HepG2 (cell line): ENCODE results near the gene CACNA1H. TPM values are rescaled to one million over a fixed set of nuclear protein-coding genes. Genes with fewer than 3 reads are reported as not detected.

Experiments used
- AFF4 ChIP-seq: sonication (generic); formaldehyde crosslinking; IDR thresholded peaks from 2 replicates; pipeline ENCODE4 v1.4.0; 2020; ENCODE audit warnings: missing genetic modification reagents
- NBN ChIP-seq: fragments of 450-650 bp; conservative IDR thresholded peaks from 2 replicates; pipeline ENCODE4 v1.6.1; 2017
- NFAT5 ChIP-seq: sonication (generic); formaldehyde crosslinking; IDR thresholded peaks from 2 replicates; pipeline ENCODE4 v1.4.0; 2020; ENCODE audit warnings: missing genetic modification reagents
- NR2F1 ChIP-seq, 2 experiments: fragments of 450-650 bp in 1 of 2; formaldehyde crosslinking in 1 of 2; IDR thresholded peaks; 2 replicates each; pipeline versions ENCODE4 v1.5.0 to v1.6.1; 2016 to 2020; ENCODE audit warnings: mild to moderate bottlenecking in 1 of 2, missing compliant biosample characterization in 1 of 2, missing genetic modification reagents in 1 of 2, moderate library complexity in 1 of 2
- RFX1 ChIP-seq: fragments of 450-650 bp; IDR thresholded peaks from 2 replicates; pipeline ENCODE4 v1.6.1; 2017
- SAP130 ChIP-seq: IDR thresholded peaks from 2 replicates; pipeline ENCODE4 v1.6.1; 2016; ENCODE audit warnings: low read depth
- SRF ChIP-seq: IDR thresholded peaks from 2 replicates; pipeline ENCODE4 v1.6.1; 2011; ENCODE audit warnings: mild to moderate bottlenecking, low read depth, low read length, moderate library complexity
- THYN1 ChIP-seq: sonication (generic); formaldehyde crosslinking; IDR thresholded peaks from 2 replicates; pipeline ENCODE4 v1.8.1; 2023; ENCODE audit warnings: low read depth, mild to moderate bottlenecking, moderate library complexity, missing genetic modification reagents, borderline replicate concordance
- ZBTB42 ChIP-seq: sonication (generic); formaldehyde crosslinking; IDR thresholded peaks from 2 replicates; pipeline ENCODE4 v1.5.0; 2020; ENCODE audit warnings: mild to moderate bottlenecking, missing genetic modification reagents
- ZNF234 ChIP-seq: sonication (generic); formaldehyde crosslinking; conservative IDR thresholded peaks from 2 replicates; pipeline ENCODE4 v1.5.1; 2020; ENCODE audit warnings: mild to moderate bottlenecking, missing genetic modification reagents
- ZNF30 ChIP-seq: sonication (generic); formaldehyde crosslinking; IDR thresholded peaks from 2 replicates; pipeline ENCODE4 v1.5.0; 2020; ENCODE audit warnings: mild to moderate bottlenecking, missing genetic modification reagents
- polyA plus RNA-seq, 8 experiments: library from polyadenylated mRNA; depleted of rRNA in 3 of 8; stranded (reverse) in 7 of 8; unstranded in 1 of 8; fragments of >200 nt; fragmentation: Illumina TruSeq in 4 of 8; extraction: Trizol in 4 of 8; gene quantifications; 2 replicates each; pipeline versions ENCODE4 v1.2.1 to v1.2.3, GENCODE V29; 2011 to 2016; ENCODE audit warnings: low read depth in 4 of 8, missing spikeins in 1 of 8, mixed read lengths in 1 of 8; ENCODE audit not compliant: insufficient read depth in 1 of 8
- total RNA-seq, 5 experiments: library from RNA; depleted of rRNA; stranded (reverse); fragments of >200 nt; fragmentation: Illumina TruSeq; extraction: Trizol; gene quantifications; 2 replicates each; pipeline ENCODE4 v1.2.3, GENCODE V29; 2016; ENCODE audit warnings: low read depth in 1 of 5
- TF ChIP-seq, protein P1 (sequence below): sonication (generic); formaldehyde crosslinking; IDR thresholded peaks from 2 replicates; pipeline ENCODE4 v1.5.0; 2020; ENCODE audit warnings: missing genetic modification reagents
- TF ChIP-seq, protein P2 (sequence below): sonication (generic); formaldehyde crosslinking; conservative IDR thresholded peaks from 2 replicates; pipeline ENCODE4 v1.8.0; 2022; ENCODE audit warnings: low read depth, missing genetic modification reagents

The CACNA1H gene
- total and polyA plus RNA-seq, 2 of the 13 experiments (the other 11 are each of a cell fraction or from before 2014, with no cell fraction given): 0.40 to 1.8 TPM

- TF ChIP-seq AFF4 (no peak), SRF (no peak), NBN (no peak), RFX1 (no peak), ZNF30 (CRISPR knock-in tag) (no peak), NFAT5 (CRISPR knock-in tag) (no peak), THYN1 (CRISPR knock-in tag) (no peak), SAP130 (CRISPR knock-in tag) (no peak), NR2F1 (CRISPR knock-in tag; IDR thresholded peaks at IDR 0.05) (no peak), ZBTB42 (CRISPR knock-in tag) (no peak), ZNF234 (CRISPR knock-in tag) (no peak)
- TF ChIP-seq, protein P1, sequence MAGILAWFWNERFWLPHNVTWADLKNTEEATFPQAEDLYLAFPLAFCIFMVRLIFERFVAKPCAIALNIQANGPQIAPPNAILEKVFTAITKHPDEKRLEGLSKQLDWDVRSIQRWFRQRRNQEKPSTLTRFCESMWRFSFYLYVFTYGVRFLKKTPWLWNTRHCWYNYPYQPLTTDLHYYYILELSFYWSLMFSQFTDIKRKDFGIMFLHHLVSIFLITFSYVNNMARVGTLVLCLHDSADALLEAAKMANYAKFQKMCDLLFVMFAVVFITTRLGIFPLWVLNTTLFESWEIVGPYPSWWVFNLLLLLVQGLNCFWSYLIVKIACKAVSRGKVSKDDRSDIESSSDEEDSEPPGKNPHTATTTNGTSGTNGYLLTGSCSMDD: no peak
- TF ChIP-seq, protein P2, sequence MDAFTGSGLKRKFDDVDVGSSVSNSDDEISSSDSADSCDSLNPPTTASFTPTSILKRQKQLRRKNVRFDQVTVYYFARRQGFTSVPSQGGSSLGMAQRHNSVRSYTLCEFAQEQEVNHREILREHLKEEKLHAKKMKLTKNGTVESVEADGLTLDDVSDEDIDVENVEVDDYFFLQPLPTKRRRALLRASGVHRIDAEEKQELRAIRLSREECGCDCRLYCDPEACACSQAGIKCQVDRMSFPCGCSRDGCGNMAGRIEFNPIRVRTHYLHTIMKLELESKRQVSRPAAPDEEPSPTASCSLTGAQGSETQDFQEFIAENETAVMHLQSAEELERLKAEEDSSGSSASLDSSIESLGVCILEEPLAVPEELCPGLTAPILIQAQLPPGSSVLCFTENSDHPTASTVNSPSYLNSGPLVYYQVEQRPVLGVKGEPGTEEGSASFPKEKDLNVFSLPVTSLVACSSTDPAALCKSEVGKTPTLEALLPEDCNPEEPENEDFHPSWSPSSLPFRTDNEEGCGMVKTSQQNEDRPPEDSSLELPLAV (CRISPR knock-in tag): no peak
Measured at GRCh38 chr16:1119766-1120576, 32.9 kb upstream of the CACNA1H start (continued).
